Measurements from ENCODE around the gene CRNKL1. TPM values are rescaled to one million over a fixed set of nuclear protein-coding genes. Genes with fewer than 3 reads are reported as not detected.
A peak's percentile ranks its signal among the peaks of the same experiment; 100 is the strongest.

Gene CRNKL1
- polyA plus RNA-seq, 1 experiment: 7.8 TPM

GRCh38 chr20:20038586-20038985, 13.7 kb downstream of the CRNKL1 start:
- CTCF ChIA-PET: interaction anchor here (0.7 to 1.0 kb wide), 3 partner anchors 9 to 213 kb away, joined by 3 to 4 read pairs (median 3); partner anchors contain the start of genes CFAP61 and CRNKL1
- TF ChIP-seq CTCF (IDR thresholded peaks at IDR 0.05; ENCODE audit: insufficient read depth, low read depth, low read length): no peak
- POLR2A ChIA-PET: interaction anchor here (0.6 kb wide), 1 partner anchor 190 kb away, joined by 6 read pairs; no protein-coding TSS in a partner anchor
- no peak overlapping the region for H3K4me3 ChIP-seq (ENCODE audit: low read depth, low read length)
- DNase-seq (ENCODE audit: low read depth): no peak
- H3K36me3 ChIP-seq (ENCODE audit: control insufficient read depth, insufficient read depth, low read length): peaks cover 14% of the 10 kb centered on the region
- no peaks in the 10 kb centered on the region for H3K27me3 ChIP-seq (ENCODE audit: control insufficient read depth, insufficient read depth, low read length)

- DNase-seq (ENCODE audit: low read depth): peak; percentile 55
- Histone ChIP-seq H3K27me3 (ENCODE audit: control insufficient read depth, insufficient read depth, low read length) (no peaks in the 10 kb centered on the region), H3K4me3 (ENCODE audit: low read depth, low read length) (no peak overlapping the region), H3K36me3 (ENCODE audit: control insufficient read depth, insufficient read depth, low read length) (peaks cover 14% of the 10 kb centered on the region)
- POLR2A ChIA-PET: interaction anchor here (0.5 to 0.9 kb wide), 3 partner anchors 14 to 189 kb away, joined by 3 to 6 read pairs (median 3); partner anchors contain the start of genes CFAP61, CRNKL1 and NAA20
- CTCF ChIA-PET: interaction anchor here (1.0 kb wide), 1 partner anchor 9 kb away, joined by 3 read pairs; no protein-coding TSS in a partner anchor
- no peak for TF ChIP-seq CTCF (IDR thresholded peaks at IDR 0.05; ENCODE audit: insufficient read depth, low read depth, low read length)
Measured at GRCh38 chr20:20037960-20038359, 14.3 kb downstream of the CRNKL1 start.

- Histone ChIP-seq H3K27me3 (ENCODE audit: control insufficient read depth, insufficient read depth, low read length) (no peaks in the 10 kb centered on the region), H3K4me3 (ENCODE audit: low read depth, low read length) (no peak overlapping the region), H3K36me3 (ENCODE audit: control insufficient read depth, insufficient read depth, low read length) (peaks cover 10% of the 10 kb centered on the region)
- POLR2A ChIA-PET: no interaction called here
- TF ChIP-seq CTCF (IDR thresholded peaks at IDR 0.05; ENCODE audit: insufficient read depth, low read depth, low read length): no peak
- CTCF ChIA-PET: no interaction called here
- DNase-seq (ENCODE audit: low read depth): no peak
Measured at GRCh38 chr20:20036756-20037155, 15.5 kb downstream of the CRNKL1 start.

- DNase-seq (ENCODE audit: low read depth): no peak
- Histone ChIP-seq H3K36me3 (ENCODE audit: control insufficient read depth, insufficient read depth, low read length) (peaks cover 7% of the 10 kb centered on the region), H3K27me3 (ENCODE audit: control insufficient read depth, insufficient read depth, low read length) (no peaks in the 10 kb centered on the region), H3K4me3 (ENCODE audit: low read depth, low read length) (no peak overlapping the region)
- POLR2A ChIA-PET: no interaction called here
- CTCF ChIA-PET: no interaction called here
- no peak for TF ChIP-seq CTCF (IDR thresholded peaks at IDR 0.05; ENCODE audit: insufficient read depth, low read depth, low read length)
Measured at GRCh38 chr20:20034486-20034885, 17.8 kb downstream of the CRNKL1 start.

GRCh38 chr20:20031790-20032189, 20.5 kb downstream of the CRNKL1 start:
- Histone ChIP-seq H3K4me3 (ENCODE audit: low read depth, low read length) (no peak overlapping the region), H3K36me3 (ENCODE audit: control insufficient read depth, insufficient read depth, low read length) (peaks cover 2% of the 10 kb centered on the region), H3K27me3 (ENCODE audit: control insufficient read depth, insufficient read depth, low read length) (no peaks in the 10 kb centered on the region)
- no peak for DNase-seq (ENCODE audit: low read depth)
- ChIA-PET POLR2A (no interaction called here), CTCF (no interaction called here)
- TF ChIP-seq CTCF (IDR thresholded peaks at IDR 0.05; ENCODE audit: insufficient read depth, low read depth, low read length): no peak

Measured in BJ (cell line).